CD8-positive, alpha-beta memory T cell (primary cell): ENCODE results near the gene RAB5B. TPM values are rescaled to one million over a fixed set of nuclear protein-coding genes. Genes with fewer than 3 reads are reported as not detected.
A peak's percentile ranks its signal among the peaks of the same experiment; 100 is the strongest.
"Not testable (repeated sequence)": the region's sequence is repeated elsewhere in the genome, so short reads cannot be mapped to it uniquely, and the experiment has no call there.

Source experiments
- CTCF ChIA-PET: fragments of 350-600 bp; sonication (Branson Sonifier 250); formaldehyde crosslinking; loops from one replicate; lab custom pipeline; 2021; ENCODE audit warnings: antibody characterized with exemption; lab: Charles Lee
- POLR2A ChIA-PET: fragments of 350-600 bp; sonication (Branson Sonifier 250); formaldehyde crosslinking; loops from one replicate; lab custom pipeline; 2021; ENCODE audit warnings: antibody characterized with exemption; lab: Charles Lee
- DNase-seq, 5 donors: peaks; one replicate each; pipeline versions ENCODE4 v3.0.0 to v3.0.0-alpha.2; 2020 to 2022; ENCODE audit warnings: mixed read lengths in 1 of 5
- H3K27ac ChIP-seq: one replicate; pipeline ENCODE4 v1.7.0; 2013; ENCODE audit warnings: low read depth, mild to moderate bottlenecking, low read length, moderate library complexity
- H3K27me3 ChIP-seq: 2 replicates; pipeline ENCODE4 v1.7.0; 2013; ENCODE audit warnings: low read length, mild to moderate bottlenecking; ENCODE audit not compliant: insufficient read depth, poor library complexity, severe bottlenecking
- H3K36me3 ChIP-seq: 2 replicates; pipeline ENCODE4 v1.7.0; 2013; ENCODE audit warnings: mild to moderate bottlenecking, low read length, moderate library complexity; ENCODE audit not compliant: insufficient read depth
- H3K4me1 ChIP-seq: 2 replicates; pipeline ENCODE4 v1.7.0; 2013; ENCODE audit warnings: mild to moderate bottlenecking, low read length, moderate library complexity; ENCODE audit not compliant: insufficient read depth
- H3K4me3 ChIP-seq: 2 replicates; pipeline ENCODE4 v1.7.0; 2013; ENCODE audit warnings: mild to moderate bottlenecking, low read length
- H3K9me3 ChIP-seq: 2 replicates; pipeline ENCODE4 v1.7.0; 2013; ENCODE audit warnings: mild to moderate bottlenecking, low read length
- H3K27ac Mint-ChIP-seq, 8 donors: one replicate each; pipeline ENCODE4 v1.8.0; 2020 to 2021; ENCODE audit warnings: mixed read lengths in 8 of 8, mild to moderate bottlenecking in 6 of 8, inconsistent platforms in 3 of 8, moderate library complexity in 3 of 8
- H3K27me3 Mint-ChIP-seq, 2 donors: one replicate each; pipeline ENCODE4 v1.8.0; 2020 to 2021; ENCODE audit warnings: mixed read lengths in 2 of 2, mild to moderate bottlenecking in 1 of 2, moderate library complexity in 1 of 2
- H3K36me3 Mint-ChIP-seq, 3 donors: one replicate each; pipeline ENCODE4 v1.8.0; 2020 to 2021; ENCODE audit warnings: mixed read lengths in 3 of 3, inconsistent platforms in 1 of 3, mild to moderate bottlenecking in 1 of 3
- H3K4me1 Mint-ChIP-seq, 3 donors: one replicate each; pipeline ENCODE4 v1.8.0; 2020 to 2021; ENCODE audit warnings: mixed read lengths in 3 of 3, inconsistent platforms in 1 of 3, mild to moderate bottlenecking in 1 of 3
- H3K4me3 Mint-ChIP-seq, 7 donors: one replicate each; pipeline ENCODE4 v1.8.0; 2020 to 2021; ENCODE audit warnings: mixed read lengths in 7 of 7, mild to moderate bottlenecking in 6 of 7, moderate library complexity in 4 of 7, inconsistent platforms in 2 of 7
- H3K9me3 Mint-ChIP-seq, 5 donors: one replicate each; pipeline ENCODE4 v1.8.0; 2020 to 2022; ENCODE audit warnings: mixed read lengths in 5 of 5, mild to moderate bottlenecking in 3 of 5, moderate library complexity in 2 of 5, inconsistent platforms in 1 of 5
- polyA plus RNA-seq: library from polyadenylated mRNA; unstranded; fragments of 300-500 nt; fragmentation: Illumina TruSeq; gene quantifications from one replicate; pipeline ENCODE4 v1.2.3, GENCODE V29; 2021
- total RNA-seq, 2 experiments: library from RNA; stranded (reverse); gene quantifications; one replicate each; pipeline ENCODE4 v1.2.3, GENCODE V29; 2021

RAB5B gene
- total and polyA plus RNA-seq, 3 experiments from 2014 or later, result 36.6 to 68.5 (median 38.3) TPM

DNA sequence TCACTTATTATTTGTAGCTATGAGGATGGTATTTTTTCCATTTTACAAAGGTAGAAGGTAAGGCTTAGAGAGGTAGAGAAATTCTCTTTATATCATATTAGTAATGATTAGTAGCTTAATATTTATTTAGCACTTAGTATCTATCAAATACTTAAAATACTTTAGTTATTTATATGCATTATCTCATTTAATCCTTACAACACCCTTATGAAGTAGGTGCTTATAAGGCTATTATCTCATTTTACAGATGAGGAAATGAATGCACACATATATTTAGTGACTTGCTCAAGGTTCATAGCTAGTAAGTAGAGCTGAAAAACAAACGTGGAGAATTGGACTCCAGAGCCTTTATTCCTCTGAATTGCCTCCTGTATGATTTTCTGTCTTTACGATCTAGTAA, 11.0 kb downstream of the RAB5B start:
- Mint-ChIP-seq H3K4me3 (no peak overlapping the region), H3K36me3 (peaks cover 0 to 70% (median 11%) of the 10 kb centered on the region in 3 donors), H3K4me1 (peaks cover 0 to 17% (median 9%) of the 10 kb centered on the region in 3 donors), H3K27ac (peak overlapping the region in 1 of 8 donors; percentile 43), H3K27me3 (no peaks in the 10 kb centered on the region), H3K9me3 (no peaks in the 10 kb centered on the region)
- ChIA-PET POLR2A (no interaction called here), CTCF (interaction anchor here (1.0 to 3.3 kb wide), 4 partner anchors 10 to 59 kb away, joined by 3 to 19 read pairs (median 3); no protein-coding TSS in a partner anchor)
- no peak for DNase-seq
- Histone ChIP-seq H3K4me1 (no peaks in the 10 kb centered on the region), H3K4me3 (no peak overlapping the region), H3K27me3 (no peaks in the 10 kb centered on the region), H3K36me3 (peaks cover 10% of the 10 kb centered on the region), H3K9me3 (no peaks in the 10 kb centered on the region), H3K27ac (no peak overlapping the region)

DNA sequence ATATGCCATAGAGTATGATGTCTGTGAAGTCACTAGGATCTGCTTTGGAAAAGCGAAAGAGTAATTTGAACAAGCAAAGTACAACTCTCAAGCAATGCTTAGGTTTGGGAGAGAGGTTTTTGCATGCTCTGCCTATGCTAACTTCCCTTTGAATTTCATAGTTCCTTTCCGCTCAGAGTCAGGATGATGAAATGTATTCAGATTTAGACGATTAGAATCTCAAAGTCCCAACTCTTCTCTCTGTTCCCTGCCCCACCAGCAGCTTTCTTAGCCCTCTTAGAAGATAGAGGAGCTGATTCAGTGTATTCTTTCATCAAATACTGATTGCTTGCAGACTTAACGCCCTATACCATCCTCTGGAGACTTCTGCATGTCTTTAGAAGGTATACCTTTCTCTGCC, 11.5 kb downstream of the RAB5B start:
- H3K4me1 ChIP-seq, result no peaks in the 10 kb centered on the region
- Mint-ChIP-seq H3K4me1 (peaks cover 0 to 13% (median 6%) of the 10 kb centered on the region in 3 donors), H3K27me3 (no peaks in the 10 kb centered on the region), H3K4me3 (no peak overlapping the region), H3K9me3 (no peaks in the 10 kb centered on the region), H3K27ac (peak overlapping the region in 2 of 8 donors; percentile 45 to 68), H3K36me3 (peaks cover 0 to 71% (median 12%) of the 10 kb centered on the region in 3 donors)
- H3K4me3 ChIP-seq, result no peak overlapping the region
- DNase-seq, result no peak
- no peaks in the 10 kb centered on the region for H3K9me3 ChIP-seq
- ChIA-PET POLR2A (no interaction called here), CTCF (interaction anchor here (1.0 to 3.3 kb wide), 3 partner anchors 10 to 21 kb away, joined by 3 to 19 read pairs (median 3); no protein-coding TSS in a partner anchor)
- no peak overlapping the region for H3K27ac ChIP-seq
- H3K36me3 ChIP-seq, result peaks cover 14% of the 10 kb centered on the region
- H3K27me3 ChIP-seq, result no peaks in the 10 kb centered on the region

DNA sequence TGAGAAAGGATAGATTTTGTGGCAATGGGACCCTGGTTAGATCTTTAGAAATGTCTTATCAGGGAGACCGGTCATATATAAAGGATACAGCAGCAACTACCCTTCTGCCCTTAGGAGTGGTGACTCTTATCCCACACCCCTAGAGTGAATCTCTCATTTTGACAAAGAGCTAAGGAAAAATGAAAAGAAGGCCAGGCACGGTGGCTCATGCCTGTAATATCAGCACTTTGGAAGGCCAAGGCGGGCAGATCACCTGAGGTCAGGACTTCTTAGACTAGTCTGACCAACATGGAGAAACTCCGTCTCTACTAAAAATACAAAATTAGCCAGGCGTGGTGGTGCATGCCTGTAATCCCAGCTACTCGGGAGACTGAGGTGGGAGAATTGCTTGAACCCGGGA, 12.1 kb downstream of the RAB5B start:
- not testable (repeated sequence) for H3K4me3 Mint-ChIP-seq

DNA sequence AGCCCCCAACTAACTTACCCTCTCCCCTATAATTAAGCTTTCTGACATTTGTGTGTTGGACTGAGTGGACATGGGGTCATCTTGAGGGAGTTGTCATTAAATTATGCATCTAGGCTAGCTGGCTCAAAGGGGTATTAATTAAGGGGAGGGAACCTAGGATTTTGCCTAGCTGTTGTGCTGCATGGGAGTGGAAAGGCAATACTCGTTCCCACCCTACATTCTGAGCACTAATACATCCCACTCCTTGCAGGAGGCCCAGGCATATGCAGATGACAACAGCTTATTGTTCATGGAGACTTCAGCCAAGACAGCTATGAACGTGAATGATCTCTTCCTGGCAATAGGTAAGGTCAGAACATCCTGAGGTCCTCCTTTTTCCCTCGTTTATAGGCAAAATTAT, 17.2 kb downstream of the RAB5B start:
- Mint-ChIP-seq H3K27me3 (no peaks in the 10 kb centered on the region), H3K36me3 (peaks cover 0 to 75% (median 22%) of the 10 kb centered on the region in 3 donors), H3K4me1 (peaks cover 3% of the 10 kb centered on the region in 3 donors), H3K9me3 (no peaks in the 10 kb centered on the region), H3K27ac (peak overlapping the region in 1 of 8 donors; percentile 17), H3K4me3 (no peak overlapping the region)
- peaks cover 46% of the 10 kb centered on the region for H3K36me3 ChIP-seq
- H3K4me3 ChIP-seq, result no peak overlapping the region
- no peaks in the 10 kb centered on the region for H3K4me1 ChIP-seq
- H3K27me3 ChIP-seq, result no peaks in the 10 kb centered on the region
- ChIA-PET POLR2A (interaction anchor here (0.5 to 1.4 kb wide), 3 partner anchors 17 to 63 kb away, joined by 3 to 6 read pairs (median 3); partner anchors contain the start of gene RAB5B), CTCF (interaction anchor here (1.1 to 1.3 kb wide), 3 partner anchors 9 to 56 kb away, joined by 3 to 4 read pairs (median 4); no protein-coding TSS in a partner anchor)
- H3K9me3 ChIP-seq, result no peaks in the 10 kb centered on the region
- no peak for DNase-seq
- no peak overlapping the region for H3K27ac ChIP-seq

More for the DNA sequence above, 12.1 kb downstream of the RAB5B start:
- H3K4me1 Mint-ChIP-seq, POLR2A ChIA-PET, H3K4me1 ChIP-seq, H3K9me3 Mint-ChIP-seq, H3K27me3 Mint-ChIP-seq, H3K4me3 ChIP-seq, H3K9me3 ChIP-seq, H3K27me3 ChIP-seq, H3K27ac ChIP-seq, DNase-seq: not testable (repeated sequence)
- CTCF ChIA-PET, result interaction anchor here (1.1 to 3.3 kb wide), 2 partner anchors 10 to 44 kb away, joined by 3 to 19 read pairs; no protein-coding TSS in a partner anchor
- peaks cover 21% of the 10 kb centered on the region for H3K36me3 ChIP-seq
- Mint-ChIP-seq H3K27ac (peak overlapping the region in 3 of 8 donors; percentile 29 to 57 (median 45)), H3K36me3 (peaks cover 0 to 71% (median 17%) of the 10 kb centered on the region in 3 donors)

DNA sequence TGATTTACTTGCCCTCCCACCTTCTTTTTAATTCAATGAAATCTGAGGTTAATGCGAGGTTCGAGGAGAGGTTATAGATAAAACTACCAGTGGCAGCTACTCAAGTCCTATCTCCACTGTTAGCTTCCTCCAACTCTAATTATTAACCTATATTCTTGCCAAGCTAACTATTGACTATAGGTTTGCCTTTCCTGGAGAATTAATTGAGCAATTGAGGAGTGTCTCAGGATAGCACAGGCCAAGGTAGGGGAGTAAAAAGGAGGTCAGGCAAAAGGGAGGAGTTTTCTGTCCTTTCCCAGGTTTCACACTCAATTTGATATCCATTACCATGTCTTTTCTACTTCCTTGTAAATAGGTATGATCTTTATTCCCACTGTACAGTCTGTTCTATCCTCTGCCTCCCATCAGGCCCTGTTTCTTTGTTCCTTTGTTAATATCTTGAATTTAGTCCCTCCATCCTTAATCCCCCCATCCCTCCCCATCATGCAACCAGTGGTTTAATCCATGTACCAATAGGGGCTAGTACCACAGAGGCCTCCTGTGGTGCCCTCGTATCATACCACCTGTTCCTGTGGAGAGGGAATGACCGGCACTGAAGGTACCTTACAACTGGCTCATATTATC, 19.5 kb downstream of the RAB5B start:
- peaks cover 0 to 61% (median 20%) of the 10 kb centered on the region in 3 donors for H3K36me3 Mint-ChIP-seq
- H3K4me3 Mint-ChIP-seq, result no peak overlapping the region
- no peaks in the 10 kb centered on the region for H3K27me3 Mint-ChIP-seq
- peaks cover 5% of the 10 kb centered on the region for H3K4me1 ChIP-seq
- no peaks in the 10 kb centered on the region for H3K9me3 Mint-ChIP-seq
- ChIA-PET CTCF (interaction anchor here (0.8 to 1.5 kb wide), 3 partner anchors 13 to 255 kb away, joined by 3 to 6 read pairs (median 3); partner anchors contain the start of gene ZC3H10), POLR2A (interaction anchor here (0.6 kb wide), 1 partner anchor 44 kb away, joined by 3 read pairs; no protein-coding TSS in a partner anchor)
- peaks cover 7 to 14% (median 9%) of the 10 kb centered on the region in 3 donors for H3K4me1 Mint-ChIP-seq
- peaks cover 46% of the 10 kb centered on the region for H3K36me3 ChIP-seq
- peak overlapping the region in 3 of 8 donors; percentile 34 to 69 (median 42) for H3K27ac Mint-ChIP-seq
- H3K27me3 ChIP-seq, result no peaks in the 10 kb centered on the region
- no peak overlapping the region for H3K4me3 ChIP-seq
- no peaks in the 10 kb centered on the region for H3K9me3 ChIP-seq
- H3K27ac ChIP-seq, result no peak overlapping the region
- DNase-seq, result no peak

DNA sequence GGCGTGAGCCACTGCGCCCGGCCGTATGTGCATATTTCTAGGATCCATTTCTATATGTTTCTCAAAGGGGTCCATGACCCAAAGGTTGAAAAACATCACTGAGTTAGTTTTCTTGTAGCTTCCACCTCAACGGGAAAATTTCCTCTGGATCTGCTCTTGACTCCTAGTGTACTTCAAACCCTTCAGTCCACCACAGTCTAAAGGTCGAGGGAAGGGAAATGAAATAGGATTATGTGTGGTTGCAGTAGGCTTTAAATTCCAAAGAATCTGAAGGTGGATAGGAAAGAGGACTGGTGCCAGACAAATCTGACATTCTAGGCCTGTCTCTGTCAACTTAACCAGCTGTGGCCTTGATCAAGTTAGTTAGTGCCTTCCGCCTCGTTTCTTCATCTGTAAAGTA, 21.5 kb downstream of the RAB5B start:
- POLR2A ChIA-PET, result interaction anchor here (0.8 kb wide), 1 partner anchor 11 kb away, joined by 3 read pairs; no protein-coding TSS in a partner anchor
- no peak overlapping the region for H3K27ac ChIP-seq
- Mint-ChIP-seq H3K36me3 (peaks cover 0 to 44% (median 18%) of the 10 kb centered on the region in 3 donors), H3K9me3 (no peaks in the 10 kb centered on the region), H3K27ac (peak overlapping the region in 1 of 8 donors; percentile 26), H3K27me3 (peaks cover 0 to 5% of the 10 kb centered on the region in 2 donors), H3K4me1 (peaks cover 11 to 14% (median 13%) of the 10 kb centered on the region in 3 donors), H3K4me3 (no peak overlapping the region)
- CTCF ChIA-PET, result interaction anchor here (0.6 to 4.7 kb wide), 22 partner anchors 10 to 256 kb away, joined by 3 to 22 read pairs (median 4); partner anchors contain the start of genes DNAJC14, PA2G4 and RAB5B
- no peak overlapping the region for H3K4me3 ChIP-seq
- DNase-seq, result no peak
- peaks cover 5% of the 10 kb centered on the region for H3K4me1 ChIP-seq
- H3K27me3 ChIP-seq, result no peaks in the 10 kb centered on the region
- peaks cover 36% of the 10 kb centered on the region for H3K36me3 ChIP-seq
- no peaks in the 10 kb centered on the region for H3K9me3 ChIP-seq

DNA sequence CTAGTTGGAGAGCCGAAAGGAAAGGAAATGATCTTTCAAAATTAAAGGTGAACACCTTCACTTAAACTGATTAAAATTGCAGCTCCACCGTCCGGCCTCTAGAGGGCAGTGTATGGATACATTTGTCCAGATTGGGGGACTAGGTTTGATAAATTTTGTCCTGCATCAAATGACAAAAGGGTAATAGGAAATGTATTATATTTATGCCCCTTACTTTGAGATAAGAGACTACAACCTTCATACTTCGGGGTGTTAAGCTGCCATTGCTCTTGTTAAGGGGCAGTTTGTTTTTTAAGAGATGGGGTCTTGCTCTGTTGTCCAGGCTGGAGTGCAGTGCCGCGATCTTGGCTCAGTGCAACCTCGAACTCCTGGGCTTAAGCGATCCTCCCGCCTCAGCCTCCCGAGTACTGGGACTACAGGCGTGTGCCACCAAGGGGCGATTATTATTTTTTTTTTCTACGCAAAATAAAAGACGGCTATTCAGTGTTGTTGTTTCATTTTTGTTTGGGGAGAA, 22.4 kb downstream of the RAB5B start:
- peaks cover 0 to 5% of the 10 kb centered on the region in 2 donors for H3K27me3 Mint-ChIP-seq
- no peaks in the 10 kb centered on the region for H3K27me3 ChIP-seq
- peaks cover 5% of the 10 kb centered on the region for H3K4me1 ChIP-seq
- H3K36me3 Mint-ChIP-seq, result peaks cover 0 to 35% (median 13%) of the 10 kb centered on the region in 3 donors
- POLR2A ChIA-PET, result interaction anchor here (0.8 kb wide), 1 partner anchor 10 kb away, joined by 3 read pairs; no protein-coding TSS in a partner anchor
- CTCF ChIA-PET, result interaction anchor here (0.6 to 4.7 kb wide), 30 partner anchors 11 to 257 kb away, joined by 3 to 22 read pairs (median 4); partner anchors contain the start of genes DNAJC14, PA2G4, RAB5B and RNF41
- peak overlapping the region in 1 of 7 donors; percentile 37 for H3K4me3 Mint-ChIP-seq
- peak; percentile 43 to 74 (median 60) for DNase-seq
- no peaks in the 10 kb centered on the region for H3K9me3 Mint-ChIP-seq
- H3K27ac Mint-ChIP-seq, result peak overlapping the region in 5 of 8 donors; percentile 29 to 83 (median 78)
- H3K4me3 ChIP-seq, result no peak overlapping the region
- H3K27ac ChIP-seq, result no peak overlapping the region
- no peaks in the 10 kb centered on the region for H3K9me3 ChIP-seq
- peaks cover 27% of the 10 kb centered on the region for H3K36me3 ChIP-seq
- H3K4me1 Mint-ChIP-seq, result peaks cover 11 to 14% (median 13%) of the 10 kb centered on the region in 3 donors
